HG02852 (cell line): ENCODE data around the gene PPP3CA.

ENCODE experiments used
- ATAC-seq: cut with Tn5 transposase; IDR thresholded peaks from one replicate; pipeline ENCODE4 v1.9.1; 2021; ENCODE audit warnings: mild to moderate bottlenecking, moderate library complexity; ENCODE audit not compliant: unreplicated experiment

Gene PPP3CA

GRCh38 chr4:101347267-101347556, at the start of gene PPP3CA:
TSS of gene PPP3CA (minus strand) at chr4:101347526.
- ATAC-seq: peak; percentile 25

GRCh38 chr4:101393256-101393655, 45.9 kb upstream of the PPP3CA start:
- ATAC-seq: no peak

- no peak for ATAC-seq
Measured at GRCh38 chr4:101370663-101371210, 23.4 kb upstream of the PPP3CA start.

GRCh38 chr4:101367201-101367600, 19.9 kb upstream of the PPP3CA start:
- no peak for ATAC-seq

GRCh38 chr4:101366331-101366730, 19.0 kb upstream of the PPP3CA start:
- no peak for ATAC-seq

- no peak for ATAC-seq
Measured at GRCh38 chr4:101357751-101358150, 10.4 kb upstream of the PPP3CA start.

- ATAC-seq: no peak
Measured at GRCh38 chr4:101356928-101357327, 9.6 kb upstream of the PPP3CA start.

GRCh38 chr4:101355767-101356702, 8.7 kb upstream of the PPP3CA start:
- ATAC-seq: no peak

GRCh38 chr4:101355246-101355645, 7.9 kb upstream of the PPP3CA start:
- peak; percentile 99 for ATAC-seq

- ATAC-seq: no peak
Measured at GRCh38 chr4:101349801-101350064, 2.4 kb upstream of the PPP3CA start.

GRCh38 chr4:101348995-101349800, 1.9 kb upstream of the PPP3CA start:
- no peak for ATAC-seq

- no peak for ATAC-seq
Measured at GRCh38 chr4:101348367-101348827, 1.1 kb upstream of the PPP3CA start.

GRCh38 chr4:101347557-101348366, 436 bp upstream of the PPP3CA start:
- peak; percentile 79 for ATAC-seq

- peak; percentile 13 for ATAC-seq
Measured at GRCh38 chr4:101346351-101347266, 717 bp downstream of the PPP3CA start.

GRCh38 chr4:101345596-101346350, 1.6 kb downstream of the PPP3CA start:
- no peak for ATAC-seq

- no peak for ATAC-seq
Measured at GRCh38 chr4:101345271-101345595, 2.1 kb downstream of the PPP3CA start.

GRCh38 chr4:101339332-101339731, 8.0 kb downstream of the PPP3CA start:
- ATAC-seq: no peak

GRCh38 chr4:101337688-101338087, 9.6 kb downstream of the PPP3CA start:
- no peak for ATAC-seq

GRCh38 chr4:101334963-101335572, 12.3 kb downstream of the PPP3CA start:
- peak; percentile 61 for ATAC-seq
